ENCODE results near the gene EXOC4. TPM values are rescaled to one million over a fixed set of nuclear protein-coding genes. Genes with fewer than 3 reads are reported as not detected.

Gene EXOC4
- total and polyA plus RNA-seq, 2 of the 8 experiments (the other 6 are each of a cell fraction or from before 2014, with no cell fraction given) = 27.0 to 67.3 TPM

GRCh38 chr7:133560900-133561299, 308.0 kb downstream of the EXOC4 start:
- H2AK5ac ChIP-seq (ENCODE audit: low read depth, low read length) = no peak overlapping the region
- H2BK20ac ChIP-seq (ENCODE audit: low read length) = no peak overlapping the region
- H3K18ac ChIP-seq (ENCODE audit: extremely low read depth, low read length) = no peak overlapping the region
- no peak overlapping the region for H3K9ac ChIP-seq (replicated peaks in 1 of 4; ENCODE audit: extremely low read depth in 1 of 4, low read depth in 3 of 4, low read length in 3 of 4)
- FAIRE-seq = no peak
- WGBS, 2 experiments (ENCODE audit: extremely low coverage in 1 of 2, insufficient coverage in 1 of 2, insufficient read length in 1 of 2, insufficient replicate concordance in 2 of 2, low coverage in 1 of 2, low lambda C conversion rate in 2 of 2, missing lambda C conversion rate in 1 of 2) = 78% methylated on average over 2 of the region's 2 CpGs; no CpG with 5 or more reads in 1 of the 2 experiments
- no peak overlapping the region for H3K4me3 ChIP-seq (ENCODE audit: extremely low read depth in 1 of 4, insufficient read depth in 2 of 4, low read depth in 3 of 4, low read length in 4 of 4)
- no peak overlapping the region for H2BK12ac ChIP-seq (ENCODE audit: low read depth, low read length)
- CTCF ChIA-PET (ENCODE audit: partially characterized antibody) = no interaction called here
- TF ChIP-seq CEBPB (IDR thresholded peaks at IDR 0.05; ENCODE audit: low read depth, low read length) (no peak), SP2 (IDR thresholded peaks at IDR 0.05; ENCODE audit: low read length) (no peak), NANOG (IDR thresholded peaks at IDR 0.05; ENCODE audit: insufficient read depth, low read depth, low read length, poor library complexity, severe bottlenecking) (no peak), SAP30 (IDR thresholded peaks at IDR 0.05; ENCODE audit: insufficient read depth, insufficient replicate concordance, low read length) (no peak), TAF7 (optimal IDR thresholded peaks at IDR 0.05; ENCODE audit: borderline replicate concordance, low read depth, low read length) (no peak), CREB1 (IDR thresholded peaks at IDR 0.05) (no peak), E2F6 (IDR thresholded peaks at IDR 0.05) (no peak), RBBP5 (IDR thresholded peaks at IDR 0.05; ENCODE audit: borderline replicate concordance, low read depth, low read length) (no peak), TAF1 (IDR thresholded peaks at IDR 0.05; ENCODE audit: low read depth, low read length) (no peak), BRCA1 (IDR thresholded peaks at IDR 0.05; ENCODE audit: low read depth, low read length) (no peak), MAX (IDR thresholded peaks at IDR 0.05) (no peak), SIX5 (IDR thresholded peaks at IDR 0.05; ENCODE audit: low read depth, low read length) (no peak), EGR1 (IDR thresholded peaks at IDR 0.05; ENCODE audit: borderline replicate concordance, low read depth, low read length) (no peak), RFX5 (IDR thresholded peaks at IDR 0.05; ENCODE audit: borderline replicate concordance, low read depth, low read length) (no peak), SIN3A (conservative IDR thresholded peaks at IDR 0.05 in 1 of 2, IDR thresholded peaks at IDR 0.05 in 1 of 2; ENCODE audit: low read depth in 1 of 2, low read length in 2 of 2) (no peak)
- H3K4ac ChIP-seq (replicated peaks; ENCODE audit: insufficient read length, low read depth, low read length) = no peak overlapping the region
- no peaks in the 10 kb centered on the region for H3K79me2 ChIP-seq (ENCODE audit: control insufficient read depth in 1 of 2, insufficient read depth in 2 of 2, low read length in 2 of 2)
- H2BK15ac ChIP-seq (ENCODE audit: low read length) = no peak overlapping the region
- no peaks in the 10 kb centered on the region for H3K79me1 ChIP-seq (ENCODE audit: low read depth, low read length)
- no peak overlapping the region for H2AFZ ChIP-seq (ENCODE audit: low read length)
- H4K5ac ChIP-seq (ENCODE audit: insufficient read length, low read depth, low read length) = no peak overlapping the region
- no peaks in the 10 kb centered on the region for H3K27me3 ChIP-seq (replicated peaks in 1 of 4; ENCODE audit: control insufficient read depth in 3 of 4, extremely low read depth in 1 of 4, insufficient read depth in 3 of 4, low read length in 3 of 4)
- DNase-seq (ENCODE audit: low read depth in 1 of 2, low spot score in 2 of 2) = no peak
- no peaks in the 10 kb centered on the region for H3K9me3 ChIP-seq (ENCODE audit: insufficient read depth in 2 of 2, low read depth in 1 of 2, low read length in 1 of 2)
- no peak overlapping the region for H3K56ac ChIP-seq (replicated peaks; ENCODE audit: insufficient read length, low read depth, low read length)
- no peak overlapping the region for H3K23ac ChIP-seq (ENCODE audit: insufficient read length)
- no peaks in the 10 kb centered on the region for H4K20me1 ChIP-seq (replicated peaks in 1 of 2; ENCODE audit: control insufficient read depth in 1 of 2, insufficient read depth in 2 of 2, low read length in 2 of 2)
- no peak overlapping the region for H3K14ac ChIP-seq (ENCODE audit: insufficient read length)
- H3K4me1 ChIP-seq (replicated peaks in 1 of 4; ENCODE audit: control insufficient read depth in 3 of 4, insufficient read depth in 4 of 4, low read length in 3 of 4) = peaks cover 0 to 3% (median 0%) of the 10 kb centered on the region in 4 experiments; a peak in 3 of 7 replicates
- H2BK120ac ChIP-seq (replicated peaks; ENCODE audit: low read depth, low read length) = no peak overlapping the region
- no peak overlapping the region for H2BK5ac ChIP-seq (ENCODE audit: low read depth, low read length)
- H3K4me2 ChIP-seq (ENCODE audit: insufficient read depth in 1 of 2, low read depth in 2 of 2, low read length in 2 of 2) = no peak overlapping the region
- H3K36me3 ChIP-seq (ENCODE audit: control insufficient read depth in 2 of 4, insufficient read depth in 4 of 4, low read length in 3 of 4) = no peaks in the 10 kb centered on the region
- H3K23me2 ChIP-seq (ENCODE audit: low read depth, low read length) = no peaks in the 10 kb centered on the region
- no peak overlapping the region for H4K8ac ChIP-seq (ENCODE audit: extremely low read depth, insufficient read depth, low read length)
- H4K91ac ChIP-seq (replicated peaks; ENCODE audit: insufficient read length, low read length) = no peak overlapping the region
- POLR2A ChIA-PET (ENCODE audit: partially characterized antibody) = no interaction called here
- no peak overlapping the region for H3K27ac ChIP-seq (ENCODE audit: low read depth, low read length)
